HL-60 (cell line): Measurements from ENCODE around the gene ATXN2.
A peak's percentile ranks its signal among the peaks of the same experiment; 100 is the strongest.

Experiments
- DNase-seq, 2 experiments: peaks; one replicate each; pipeline ENCODE4 v3.0.0-alpha.2; 2010 to 2020; ENCODE audit warnings: low read depth in 1 of 2, low spot score in 1 of 2
- H3K27ac ChIP-seq: fragments of 250-450 bp; sonication (Bioruptor Pico); replicated peaks from 2 replicates; pipeline ENCODE4 v1.5.1; 2020; ENCODE audit warnings: mild to moderate bottlenecking, moderate library complexity
- H3K27me3 ChIP-seq: fragments of 250-450 bp; sonication (Bioruptor Pico); 2 replicates; pipeline ENCODE4 v1.5.1; 2021; ENCODE audit warnings: mild to moderate bottlenecking, moderate library complexity; ENCODE audit not compliant: insufficient read depth, poor library complexity, severe bottlenecking
- H3K4me3 ChIP-seq: replicated peaks from 2 replicates; pipeline ENCODE4 v1.5.1; 2011; ENCODE audit warnings: mild to moderate bottlenecking, control low read depth, low read length; ENCODE audit not compliant: insufficient read depth
- GABPA ChIP-seq: IDR thresholded peaks from 2 replicates; pipeline ENCODE4 v1.6.1; 2012; ENCODE audit warnings: low read depth
- POLR2AphosphoS5 ChIP-seq: IDR thresholded peaks from 2 replicates; pipeline ENCODE4 v1.6.1; 2012; ENCODE audit warnings: low read depth
- SPI1 ChIP-seq: IDR thresholded peaks from 2 replicates; pipeline ENCODE4 v1.6.1; 2012; ENCODE audit warnings: low read depth, mild to moderate bottlenecking, borderline replicate concordance
- TF ChIP-seq, protein P1 (sequence below): IDR thresholded peaks from 2 replicates; pipeline ENCODE4 v1.6.1; 2012; ENCODE audit warnings: low read depth; ENCODE audit not compliant: insufficient replicate concordance
- TF ChIP-seq, protein P2 (sequence below): IDR thresholded peaks from one replicate; pipeline ENCODE4 v1.5.1; 2011; ENCODE audit warnings: low read length, control low read depth, inconsistent platforms; ENCODE audit not compliant: insufficient read depth

The ATXN2 gene

DNA sequence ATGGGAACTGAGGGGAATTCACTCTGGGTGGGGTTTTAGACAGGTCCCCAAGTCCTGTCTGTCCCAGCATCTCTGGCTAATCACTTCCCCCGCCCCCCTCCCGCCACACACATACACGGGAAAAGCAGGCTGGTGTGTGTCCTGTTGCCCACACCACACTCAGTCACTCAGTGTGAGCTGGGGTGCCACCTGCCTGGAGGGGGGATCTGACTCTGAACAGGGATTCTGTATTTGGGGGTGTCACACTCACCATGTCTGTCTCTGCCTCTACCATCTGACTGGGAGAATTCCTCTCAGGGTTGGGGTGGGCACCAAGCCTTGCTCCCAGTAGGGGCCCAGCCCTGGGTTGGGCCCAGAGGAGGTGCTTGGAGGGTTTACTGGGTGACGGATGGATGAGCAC lies 162.3 kb downstream of the ATXN2 start:
- TF ChIP-seq, protein P1, sequence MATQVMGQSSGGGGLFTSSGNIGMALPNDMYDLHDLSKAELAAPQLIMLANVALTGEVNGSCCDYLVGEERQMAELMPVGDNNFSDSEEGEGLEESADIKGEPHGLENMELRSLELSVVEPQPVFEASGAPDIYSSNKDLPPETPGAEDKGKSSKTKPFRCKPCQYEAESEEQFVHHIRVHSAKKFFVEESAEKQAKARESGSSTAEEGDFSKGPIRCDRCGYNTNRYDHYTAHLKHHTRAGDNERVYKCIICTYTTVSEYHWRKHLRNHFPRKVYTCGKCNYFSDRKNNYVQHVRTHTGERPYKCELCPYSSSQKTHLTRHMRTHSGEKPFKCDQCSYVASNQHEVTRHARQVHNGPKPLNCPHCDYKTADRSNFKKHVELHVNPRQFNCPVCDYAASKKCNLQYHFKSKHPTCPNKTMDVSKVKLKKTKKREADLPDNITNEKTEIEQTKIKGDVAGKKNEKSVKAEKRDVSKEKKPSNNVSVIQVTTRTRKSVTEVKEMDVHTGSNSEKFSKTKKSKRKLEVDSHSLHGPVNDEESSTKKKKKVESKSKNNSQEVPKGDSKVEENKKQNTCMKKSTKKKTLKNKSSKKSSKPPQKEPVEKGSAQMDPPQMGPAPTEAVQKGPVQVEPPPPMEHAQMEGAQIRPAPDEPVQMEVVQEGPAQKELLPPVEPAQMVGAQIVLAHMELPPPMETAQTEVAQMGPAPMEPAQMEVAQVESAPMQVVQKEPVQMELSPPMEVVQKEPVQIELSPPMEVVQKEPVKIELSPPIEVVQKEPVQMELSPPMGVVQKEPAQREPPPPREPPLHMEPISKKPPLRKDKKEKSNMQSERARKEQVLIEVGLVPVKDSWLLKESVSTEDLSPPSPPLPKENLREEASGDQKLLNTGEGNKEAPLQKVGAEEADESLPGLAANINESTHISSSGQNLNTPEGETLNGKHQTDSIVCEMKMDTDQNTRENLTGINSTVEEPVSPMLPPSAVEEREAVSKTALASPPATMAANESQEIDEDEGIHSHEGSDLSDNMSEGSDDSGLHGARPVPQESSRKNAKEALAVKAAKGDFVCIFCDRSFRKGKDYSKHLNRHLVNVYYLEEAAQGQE = no peak
- no peak for TF ChIP-seq SPI1
- no peak for TF ChIP-seq POLR2AphosphoS5
- TF ChIP-seq GABPA = no peak
- TF ChIP-seq, protein P2, sequence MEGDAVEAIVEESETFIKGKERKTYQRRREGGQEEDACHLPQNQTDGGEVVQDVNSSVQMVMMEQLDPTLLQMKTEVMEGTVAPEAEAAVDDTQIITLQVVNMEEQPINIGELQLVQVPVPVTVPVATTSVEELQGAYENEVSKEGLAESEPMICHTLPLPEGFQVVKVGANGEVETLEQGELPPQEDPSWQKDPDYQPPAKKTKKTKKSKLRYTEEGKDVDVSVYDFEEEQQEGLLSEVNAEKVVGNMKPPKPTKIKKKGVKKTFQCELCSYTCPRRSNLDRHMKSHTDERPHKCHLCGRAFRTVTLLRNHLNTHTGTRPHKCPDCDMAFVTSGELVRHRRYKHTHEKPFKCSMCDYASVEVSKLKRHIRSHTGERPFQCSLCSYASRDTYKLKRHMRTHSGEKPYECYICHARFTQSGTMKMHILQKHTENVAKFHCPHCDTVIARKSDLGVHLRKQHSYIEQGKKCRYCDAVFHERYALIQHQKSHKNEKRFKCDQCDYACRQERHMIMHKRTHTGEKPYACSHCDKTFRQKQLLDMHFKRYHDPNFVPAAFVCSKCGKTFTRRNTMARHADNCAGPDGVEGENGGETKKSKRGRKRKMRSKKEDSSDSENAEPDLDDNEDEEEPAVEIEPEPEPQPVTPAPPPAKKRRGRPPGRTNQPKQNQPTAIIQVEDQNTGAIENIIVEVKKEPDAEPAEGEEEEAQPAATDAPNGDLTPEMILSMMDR = no peak
- Histone ChIP-seq H3K27ac (peak overlapping the region; percentile 75; the same call in 1 of the 2 replicates), H3K27me3 (no peaks in the 10 kb centered on the region), H3K4me3 (no peak overlapping the region)
- no peak for DNase-seq

DNA sequence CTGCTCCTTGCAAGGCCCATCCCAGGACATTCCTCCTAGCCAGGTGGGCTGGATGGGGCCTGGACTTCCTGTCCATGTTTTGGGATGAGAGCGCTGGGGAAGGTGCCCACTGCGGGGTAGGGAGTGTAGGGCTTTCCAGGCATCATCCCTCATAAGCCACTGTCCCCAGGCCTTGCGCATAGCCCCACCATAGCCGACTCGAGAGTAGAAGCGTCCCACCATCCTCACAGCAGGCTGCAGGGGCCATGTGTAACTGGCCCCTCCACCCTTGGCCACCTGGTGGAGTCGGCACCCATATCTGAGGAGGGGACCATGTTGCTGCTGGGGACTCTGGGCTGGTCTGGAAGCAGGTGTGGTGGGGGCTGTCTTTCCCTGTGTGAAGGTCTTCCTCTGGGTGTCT lies 162.8 kb downstream of the ATXN2 start:
- H3K27ac ChIP-seq = peak overlapping the region; percentile 50; the same call in 1 of the 2 replicates
- no peak for DNase-seq
- no peaks in the 10 kb centered on the region for H3K27me3 ChIP-seq
- no peak overlapping the region for H3K4me3 ChIP-seq
- TF ChIP-seq, protein P2 = no peak
- TF ChIP-seq, protein P1 = no peak
- no peak for TF ChIP-seq SPI1
- TF ChIP-seq POLR2AphosphoS5 = no peak
- TF ChIP-seq GABPA = no peak

DNA sequence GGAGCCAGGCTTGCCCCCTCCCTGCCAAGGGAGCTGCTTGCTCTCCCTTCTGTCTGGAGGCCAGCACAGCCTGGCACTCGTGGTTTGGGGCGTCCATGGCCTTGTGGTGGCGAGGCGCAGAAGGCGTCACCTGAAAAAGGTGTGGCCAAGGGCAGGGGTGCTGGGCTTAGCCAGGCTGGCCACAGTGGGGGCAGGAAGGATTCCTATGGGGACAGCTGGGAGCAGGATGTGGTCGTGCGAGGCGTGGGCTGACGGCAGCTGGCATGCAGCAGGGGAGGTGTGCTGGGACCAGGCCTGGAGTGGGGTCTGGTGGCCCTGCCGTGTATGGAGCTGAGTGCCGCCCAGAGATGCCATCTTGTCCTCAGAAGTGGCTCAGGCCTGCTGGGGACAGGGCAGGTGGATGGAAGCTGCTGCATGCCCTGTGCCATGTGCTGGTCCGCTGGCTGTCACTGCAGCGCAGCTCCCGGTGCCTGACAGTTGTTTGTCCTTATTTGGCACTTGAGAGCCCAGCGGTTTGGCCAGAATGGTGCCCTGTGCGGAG lies 163.4 kb downstream of the ATXN2 start:
- H3K27ac ChIP-seq = peak overlapping the region; percentile 50
- H3K4me3 ChIP-seq = no peak overlapping the region
- H3K27me3 ChIP-seq = no peaks in the 10 kb centered on the region
- TF ChIP-seq, protein P1 = no peak
- TF ChIP-seq POLR2AphosphoS5 = peak; percentile 46; the same call in 1 of the 2 replicates
- DNase-seq = no peak
